GM23248 (cell line): Measurements from ENCODE around the gene ZEB2.
"Not testable (repeated sequence)": the region's sequence is repeated elsewhere in the genome, so short reads cannot be mapped to it uniquely, and the experiment has no call there.

Experiments
- EZH2 ChIP-seq: fragments of 200-600 bp; sonication (generic); IDR thresholded peaks from 2 replicates; pipeline ENCODE4 v1.6.1; 2018; ENCODE audit warnings: antibody characterized with exemption, mild to moderate bottlenecking; ENCODE audit not compliant: insufficient read depth, poor library complexity, severe bottlenecking
- EZH2phosphoT487 ChIP-seq: fragments of 200-600 bp; sonication (generic); IDR thresholded peaks from 2 replicates; pipeline ENCODE4 v1.6.1; 2018; ENCODE audit warnings: antibody characterized with exemption, moderate library complexity, mild to moderate bottlenecking, low read depth; ENCODE audit not compliant: insufficient read depth

DNA sequence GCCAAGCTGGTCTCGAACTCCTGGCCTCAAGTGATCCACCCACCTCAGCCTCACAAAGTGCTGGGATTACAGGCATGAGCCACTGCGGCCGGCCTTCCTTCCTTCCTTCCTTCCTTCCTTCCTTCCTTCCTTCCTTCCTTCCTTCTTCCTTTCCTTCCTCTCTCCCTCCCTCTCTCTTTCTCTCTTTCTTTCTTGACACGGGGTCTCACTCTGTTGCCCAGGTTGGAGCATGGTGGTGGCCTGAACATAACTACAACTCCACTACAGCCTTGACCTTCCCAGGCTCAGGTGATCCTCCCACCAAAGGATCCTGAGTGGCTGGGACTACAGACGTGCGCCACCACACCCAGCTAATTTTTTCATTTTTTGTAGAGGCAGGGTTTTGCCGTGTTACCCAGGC is 155.7 kb downstream of the ZEB2 start:
- TF ChIP-seq EZH2, EZH2phosphoT487: not testable (repeated sequence)
